Chondrocyte (in vitro differentiated cells): Measurements from ENCODE around the gene ITPKA. TPM values are rescaled to one million over a fixed set of nuclear protein-coding genes. Genes with fewer than 3 reads are reported as not detected.
"Not testable (repeated sequence)": the region's sequence is repeated elsewhere in the genome, so short reads cannot be mapped to it uniquely, and the experiment has no call there.

Experiments
- DNase-seq: peaks from one replicate; pipeline ENCODE4 v3.0.0; 2021; ENCODE audit warnings: mixed read lengths, low spot score
- H3K27ac Mint-ChIP-seq: one replicate; pipeline ENCODE4 v1.8.0; 2021; ENCODE audit warnings: mild to moderate bottlenecking, moderate library complexity, mixed read lengths; ENCODE audit not compliant: unreplicated experiment
- H3K27me3 Mint-ChIP-seq: 2 replicates; pipeline ENCODE4 v1.8.0; 2021; ENCODE audit warnings: low read depth, mixed read lengths
- H3K36me3 Mint-ChIP-seq: 2 replicates; pipeline ENCODE4 v1.8.0; 2021; ENCODE audit warnings: low read depth, mixed read lengths
- H3K4me1 Mint-ChIP-seq: 2 replicates; pipeline ENCODE4 v1.8.0; 2021; ENCODE audit warnings: low read depth, mild to moderate bottlenecking, mixed read lengths
- H3K4me3 Mint-ChIP-seq: one replicate; pipeline ENCODE4 v1.8.0; 2021; ENCODE audit warnings: mild to moderate bottlenecking, moderate library complexity, mixed read lengths; ENCODE audit not compliant: unreplicated experiment
- H3K9me3 Mint-ChIP-seq: 2 replicates; pipeline ENCODE4 v1.8.0; 2021; ENCODE audit warnings: low read depth, mixed read lengths
- total RNA-seq: library from RNA; stranded (reverse); gene quantifications from 3 replicates; pipeline ENCODE4 v1.2.1, GENCODE V29; 2021
- TF ChIP-seq, protein P1 (sequence below): fragments of 200-600 bp; sonication (generic); IDR thresholded peaks from 2 replicates; pipeline ENCODE4 v1.5.0; 2021; ENCODE audit warnings: antibody characterized with exemption, mild to moderate bottlenecking, moderate library complexity

ITPKA gene
- total RNA-seq, 1 donor from 2014 or later = 0.32 TPM

DNA sequence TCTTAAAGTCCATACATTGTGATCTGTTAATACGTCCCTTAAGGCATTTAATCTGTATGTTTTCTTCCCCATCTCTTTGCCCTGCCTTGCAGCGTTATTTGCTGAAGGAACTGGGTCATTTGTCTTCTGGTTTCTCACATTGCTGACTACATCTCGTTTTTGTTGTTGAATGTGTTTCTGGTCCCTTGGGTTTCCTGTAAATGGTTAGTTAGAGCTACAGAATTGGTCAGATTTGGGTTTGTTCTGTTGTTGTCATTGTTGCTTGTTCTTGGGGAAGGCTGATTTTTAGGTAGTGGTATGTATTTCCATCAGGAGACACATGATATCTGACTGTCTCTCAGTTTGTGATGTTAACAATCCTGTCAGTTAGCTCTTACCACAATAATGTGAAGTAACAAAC lies 27.0 kb upstream of the ITPKA start:
- no peaks in the 10 kb centered on the region for H3K27me3 Mint-ChIP-seq
- H3K4me3 Mint-ChIP-seq = no peak overlapping the region
- TF ChIP-seq, protein P1, sequence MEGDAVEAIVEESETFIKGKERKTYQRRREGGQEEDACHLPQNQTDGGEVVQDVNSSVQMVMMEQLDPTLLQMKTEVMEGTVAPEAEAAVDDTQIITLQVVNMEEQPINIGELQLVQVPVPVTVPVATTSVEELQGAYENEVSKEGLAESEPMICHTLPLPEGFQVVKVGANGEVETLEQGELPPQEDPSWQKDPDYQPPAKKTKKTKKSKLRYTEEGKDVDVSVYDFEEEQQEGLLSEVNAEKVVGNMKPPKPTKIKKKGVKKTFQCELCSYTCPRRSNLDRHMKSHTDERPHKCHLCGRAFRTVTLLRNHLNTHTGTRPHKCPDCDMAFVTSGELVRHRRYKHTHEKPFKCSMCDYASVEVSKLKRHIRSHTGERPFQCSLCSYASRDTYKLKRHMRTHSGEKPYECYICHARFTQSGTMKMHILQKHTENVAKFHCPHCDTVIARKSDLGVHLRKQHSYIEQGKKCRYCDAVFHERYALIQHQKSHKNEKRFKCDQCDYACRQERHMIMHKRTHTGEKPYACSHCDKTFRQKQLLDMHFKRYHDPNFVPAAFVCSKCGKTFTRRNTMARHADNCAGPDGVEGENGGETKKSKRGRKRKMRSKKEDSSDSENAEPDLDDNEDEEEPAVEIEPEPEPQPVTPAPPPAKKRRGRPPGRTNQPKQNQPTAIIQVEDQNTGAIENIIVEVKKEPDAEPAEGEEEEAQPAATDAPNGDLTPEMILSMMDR = no peak
- peaks cover 5% of the 10 kb centered on the region for H3K4me1 Mint-ChIP-seq
- no peak overlapping the region for H3K27ac Mint-ChIP-seq
- H3K36me3 Mint-ChIP-seq = peaks cover 37% of the 10 kb centered on the region
- H3K9me3 Mint-ChIP-seq = no peaks in the 10 kb centered on the region
- no peak for DNase-seq

DNA sequence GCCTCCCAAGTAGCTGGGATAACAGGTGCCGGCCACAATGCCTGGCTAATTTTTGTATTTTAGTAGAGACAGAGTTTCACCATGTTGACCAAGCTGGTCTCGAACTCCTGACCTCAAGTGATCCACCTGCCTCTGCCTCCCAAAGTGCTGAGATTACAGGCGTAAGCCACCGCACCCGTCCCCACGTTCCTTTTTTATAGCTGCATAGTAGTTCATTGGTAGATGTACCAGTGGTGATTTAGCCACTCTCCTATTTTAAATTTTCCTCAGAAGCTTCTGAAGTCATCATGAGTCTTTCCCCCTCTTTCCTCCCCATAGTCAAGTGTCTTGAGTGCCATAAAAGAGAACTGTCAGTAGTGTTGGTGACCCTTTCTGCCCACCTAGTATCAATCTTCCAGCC lies 24.0 kb upstream of the ITPKA start:
- H3K27me3 Mint-ChIP-seq, DNase-seq, H3K4me1 Mint-ChIP-seq, H3K27ac Mint-ChIP-seq, H3K4me3 Mint-ChIP-seq, H3K9me3 Mint-ChIP-seq: not testable (repeated sequence)
- peaks cover 38% of the 10 kb centered on the region for H3K36me3 Mint-ChIP-seq

DNA sequence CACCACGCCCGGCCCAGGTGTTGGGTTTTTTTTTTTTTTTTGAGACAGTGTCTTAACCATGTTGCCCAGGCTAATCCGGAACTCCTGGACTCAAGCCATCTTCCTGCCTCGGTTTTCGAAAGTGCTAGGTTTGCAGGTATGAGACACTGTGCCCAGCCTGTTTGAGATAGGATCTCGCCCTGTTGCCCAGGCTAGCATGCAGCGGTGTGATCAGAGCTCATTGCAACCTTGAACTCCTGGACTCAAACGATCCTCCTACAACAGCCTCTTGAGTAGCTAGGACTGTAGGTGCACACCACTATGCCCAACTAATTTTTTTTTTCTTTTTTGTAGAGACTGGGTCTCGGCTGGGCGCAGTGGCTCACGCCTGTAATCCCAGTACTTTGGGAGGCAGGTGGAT lies 20.3 kb upstream of the ITPKA start:
- TF ChIP-seq, protein P1 = no peak
- Mint-ChIP-seq H3K9me3 (no peaks in the 10 kb centered on the region), H3K36me3 (peaks cover 44% of the 10 kb centered on the region), H3K4me3 (no peak overlapping the region), H3K27me3 (no peaks in the 10 kb centered on the region), H3K27ac (no peak overlapping the region), H3K4me1 (peaks cover 7% of the 10 kb centered on the region)
- no peak for DNase-seq

DNA sequence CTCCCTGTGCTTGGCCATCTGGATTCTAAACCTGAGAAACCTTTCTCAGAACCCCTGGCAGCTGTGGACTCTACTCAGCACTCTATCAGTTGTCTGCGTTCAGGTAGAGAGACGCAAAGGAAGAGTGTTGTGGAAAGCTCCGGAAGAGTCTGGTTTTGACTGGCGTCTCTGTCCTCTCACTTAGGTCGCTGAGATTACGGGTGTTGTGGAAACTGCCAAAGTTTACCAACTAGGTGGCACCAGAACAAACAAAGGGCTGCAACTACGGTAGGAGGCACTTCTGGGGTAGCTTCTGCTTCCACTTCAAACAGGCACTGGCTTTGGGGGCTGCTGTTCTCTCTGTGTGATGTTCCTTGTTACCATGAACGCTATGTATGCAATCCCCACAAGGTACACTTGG lies 19.2 kb upstream of the ITPKA start:
- Mint-ChIP-seq H3K36me3 (peaks cover 47% of the 10 kb centered on the region), H3K4me1 (peaks cover 7% of the 10 kb centered on the region)

DNA sequence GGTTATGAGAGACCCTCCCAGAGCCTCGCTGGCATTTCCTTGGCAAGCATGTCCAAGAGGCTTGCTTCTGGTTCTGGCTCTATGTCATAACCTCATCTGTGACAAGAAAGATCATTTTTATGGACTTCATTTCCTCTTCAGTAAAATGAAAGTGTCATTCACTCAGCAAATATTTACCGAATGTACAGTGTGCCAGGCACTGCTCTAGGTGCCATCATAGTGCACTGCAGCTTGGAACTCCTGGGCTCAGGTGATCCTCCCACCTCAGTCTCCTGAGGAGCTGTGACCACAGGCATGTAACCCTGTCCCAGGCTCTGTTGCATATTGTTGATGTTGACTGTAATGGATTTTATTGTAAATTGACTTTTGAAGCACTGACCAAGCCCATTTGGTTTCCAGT lies 18.7 kb upstream of the ITPKA start:
- no peak overlapping the region for H3K4me3 Mint-ChIP-seq
- H3K27ac Mint-ChIP-seq = no peak overlapping the region
- no peak for DNase-seq
- peaks cover 43% of the 10 kb centered on the region for H3K36me3 Mint-ChIP-seq
- TF ChIP-seq, protein P1 = no peak
- H3K4me1 Mint-ChIP-seq = peaks cover 7% of the 10 kb centered on the region
- no peaks in the 10 kb centered on the region for H3K27me3 Mint-ChIP-seq
- no peaks in the 10 kb centered on the region for H3K9me3 Mint-ChIP-seq

More for the DNA sequence above, 19.2 kb upstream of the ITPKA start:
- Mint-ChIP-seq H3K27ac (no peak overlapping the region), H3K4me3 (no peak overlapping the region), H3K27me3 (no peaks in the 10 kb centered on the region), H3K9me3 (no peaks in the 10 kb centered on the region)
- TF ChIP-seq, protein P1 = no peak
- DNase-seq = no peak

DNA sequence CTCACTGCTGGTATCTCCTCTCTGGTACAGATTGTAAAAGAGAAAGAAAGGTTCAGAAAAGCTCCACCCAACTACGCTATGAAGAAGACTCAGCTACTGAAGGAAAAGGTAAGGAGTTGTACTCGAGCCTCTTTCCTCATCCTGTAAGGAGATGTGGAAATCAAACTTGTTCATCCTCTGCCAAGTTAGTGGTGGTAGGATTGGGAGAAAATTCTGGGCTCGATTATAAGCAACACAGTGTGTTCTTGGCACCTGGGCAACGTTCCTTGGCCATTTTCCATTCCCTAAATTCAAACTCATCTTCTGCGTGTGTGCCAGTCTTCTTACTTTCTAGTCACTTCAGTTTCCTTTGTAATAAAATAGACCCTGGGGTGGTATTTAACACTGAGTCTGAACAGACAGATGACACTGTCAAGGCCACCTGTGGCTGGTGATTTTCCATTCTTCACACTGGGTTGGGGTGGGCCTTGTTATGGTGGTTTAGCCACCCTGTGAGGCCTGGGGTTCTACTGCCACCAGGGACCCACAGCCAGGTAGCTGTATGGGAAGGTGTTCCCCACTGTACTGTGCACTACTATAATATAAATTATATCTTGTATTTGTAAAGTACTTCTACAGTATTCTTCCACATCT lies 17.1 kb upstream of the ITPKA start:
- no peaks in the 10 kb centered on the region for H3K27me3 Mint-ChIP-seq
- peaks cover 7% of the 10 kb centered on the region for H3K4me1 Mint-ChIP-seq
- DNase-seq = no peak

More for the DNA sequence above, 17.1 kb upstream of the ITPKA start:
- Mint-ChIP-seq H3K9me3 (no peaks in the 10 kb centered on the region), H3K27ac (peak overlapping the region; percentile 92), H3K4me3 (no peak overlapping the region), H3K36me3 (peaks cover 48% of the 10 kb centered on the region)
- TF ChIP-seq, protein P1 = no peak
